ENCODE measurements around the gene STARD6. TPM values are rescaled to one million over a fixed set of nuclear protein-coding genes. Genes with fewer than 3 reads are reported as not detected.

STARD6 gene
- total RNA-seq, 1 donor from 2014 or later = not detected

DNA sequence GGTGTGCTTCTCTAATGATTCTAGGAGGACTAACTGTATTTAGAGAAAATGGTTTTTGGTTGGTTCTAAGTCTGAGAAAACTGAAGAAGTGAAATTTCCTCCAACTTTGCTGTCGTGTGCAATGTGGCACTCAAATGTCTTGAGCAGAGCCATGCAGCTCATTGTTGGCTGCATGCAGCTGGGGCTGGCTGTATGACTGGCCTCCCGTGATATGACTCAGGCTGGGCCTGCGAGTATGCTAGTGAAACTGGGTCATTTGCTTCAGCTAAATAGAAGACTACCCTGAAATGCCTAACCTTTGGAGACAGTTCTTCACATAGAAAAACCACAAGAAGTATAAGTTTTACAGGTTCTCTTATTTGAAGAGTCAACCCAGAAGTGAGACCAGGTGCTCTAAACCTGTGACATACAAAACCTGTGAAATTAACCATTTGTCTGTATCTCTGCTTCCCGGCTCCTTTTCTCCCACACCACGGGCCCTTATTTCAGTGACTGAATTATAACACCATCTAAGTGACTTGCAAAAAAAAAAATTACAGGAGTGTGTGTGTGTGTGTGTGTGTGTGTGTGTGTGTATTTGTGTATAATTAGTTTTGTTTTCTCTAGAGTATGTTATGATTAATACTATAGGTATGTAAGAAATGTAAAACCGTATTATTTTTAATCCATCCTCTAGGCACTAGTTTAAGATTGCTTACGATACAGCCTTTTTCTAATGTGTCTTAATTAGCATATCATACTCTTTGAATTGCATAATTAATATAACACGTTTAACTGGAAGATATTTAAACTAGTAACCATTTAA is 72.5 kb downstream of the STARD6 start:
- H3K27ac ChIP-seq = no peak overlapping the region
- H3K4me1 ChIP-seq = no peaks in the 10 kb centered on the region
- DNase-seq (no peak), ATAC-seq (peak in 1 of 2 donors; percentile 52)
- TF ChIP-seq, protein P1, sequence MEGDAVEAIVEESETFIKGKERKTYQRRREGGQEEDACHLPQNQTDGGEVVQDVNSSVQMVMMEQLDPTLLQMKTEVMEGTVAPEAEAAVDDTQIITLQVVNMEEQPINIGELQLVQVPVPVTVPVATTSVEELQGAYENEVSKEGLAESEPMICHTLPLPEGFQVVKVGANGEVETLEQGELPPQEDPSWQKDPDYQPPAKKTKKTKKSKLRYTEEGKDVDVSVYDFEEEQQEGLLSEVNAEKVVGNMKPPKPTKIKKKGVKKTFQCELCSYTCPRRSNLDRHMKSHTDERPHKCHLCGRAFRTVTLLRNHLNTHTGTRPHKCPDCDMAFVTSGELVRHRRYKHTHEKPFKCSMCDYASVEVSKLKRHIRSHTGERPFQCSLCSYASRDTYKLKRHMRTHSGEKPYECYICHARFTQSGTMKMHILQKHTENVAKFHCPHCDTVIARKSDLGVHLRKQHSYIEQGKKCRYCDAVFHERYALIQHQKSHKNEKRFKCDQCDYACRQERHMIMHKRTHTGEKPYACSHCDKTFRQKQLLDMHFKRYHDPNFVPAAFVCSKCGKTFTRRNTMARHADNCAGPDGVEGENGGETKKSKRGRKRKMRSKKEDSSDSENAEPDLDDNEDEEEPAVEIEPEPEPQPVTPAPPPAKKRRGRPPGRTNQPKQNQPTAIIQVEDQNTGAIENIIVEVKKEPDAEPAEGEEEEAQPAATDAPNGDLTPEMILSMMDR (IDR thresholded peaks at IDR 0.05) = no peak
- intact Hi-C loops (cut with DNase I) = no loop called here
- no peaks in the 10 kb centered on the region for H3K27me3 ChIP-seq (ENCODE audit: low read depth)
- H3K4me3 ChIP-seq = no peak overlapping the region
- H3K9me3 ChIP-seq = no peaks in the 10 kb centered on the region
- peaks cover 62% of the 10 kb centered on the region for H3K36me3 ChIP-seq

DNA sequence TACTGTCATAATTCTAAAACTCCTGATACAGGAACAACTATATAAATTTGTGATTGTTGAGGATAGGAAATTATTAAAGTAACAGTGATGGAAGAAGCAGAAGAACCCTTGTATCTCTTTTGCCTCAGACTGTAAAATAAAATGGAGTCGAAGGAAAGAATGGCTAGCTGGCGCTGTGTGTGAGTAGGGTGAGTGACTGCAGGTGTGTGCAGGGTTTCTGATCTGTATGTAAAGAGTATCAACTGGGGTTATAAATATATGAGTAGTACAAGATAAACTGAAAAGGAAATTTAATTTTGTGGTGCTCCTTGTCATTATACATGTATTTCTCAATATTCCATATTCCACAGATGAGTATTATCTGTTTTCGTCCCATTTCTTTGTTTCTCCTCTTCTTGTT is 73.1 kb downstream of the STARD6 start:
- Histone ChIP-seq H3K9me3 (no peaks in the 10 kb centered on the region), H3K27me3 (ENCODE audit: low read depth) (no peaks in the 10 kb centered on the region), H3K4me3 (no peak overlapping the region), H3K27ac (no peak overlapping the region), H3K36me3 (peaks cover 67% of the 10 kb centered on the region), H3K4me1 (no peaks in the 10 kb centered on the region)
- TF ChIP-seq, protein P1 (IDR thresholded peaks at IDR 0.05) = no peak
- intact Hi-C loops (cut with DNase I) = no loop called here
- ATAC-seq (no peak), DNase-seq (no peak)

DNA sequence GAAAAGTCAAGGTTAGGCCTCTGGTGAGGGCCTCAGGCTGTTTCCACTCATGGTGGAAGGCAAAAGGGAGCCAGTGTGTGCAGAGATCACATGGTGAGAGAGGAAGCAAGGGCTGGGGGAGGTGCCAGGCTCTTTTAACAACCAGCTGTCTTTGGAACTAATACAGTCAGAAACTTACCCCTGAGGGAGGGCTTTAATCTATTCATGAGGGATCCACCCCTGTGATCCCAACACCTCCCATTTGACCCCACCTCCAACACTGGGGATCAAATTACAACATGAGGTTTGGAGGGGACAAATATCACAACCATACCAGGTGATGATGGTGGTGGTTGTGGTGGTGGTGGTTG is 77.5 kb downstream of the STARD6 start:
- no peak overlapping the region for H3K27ac ChIP-seq
- H3K36me3 ChIP-seq = peaks cover 61% of the 10 kb centered on the region
- H3K9me3 ChIP-seq = no peaks in the 10 kb centered on the region
- no peaks in the 10 kb centered on the region for H3K4me1 ChIP-seq
- intact Hi-C loops (cut with DNase I) = no loop called here
- no peak for ATAC-seq
- TF ChIP-seq, protein P1 (IDR thresholded peaks at IDR 0.05) = no peak
- no peaks in the 10 kb centered on the region for H3K27me3 ChIP-seq (ENCODE audit: low read depth)
- H3K4me3 ChIP-seq = no peak overlapping the region
- no peak for DNase-seq

DNA sequence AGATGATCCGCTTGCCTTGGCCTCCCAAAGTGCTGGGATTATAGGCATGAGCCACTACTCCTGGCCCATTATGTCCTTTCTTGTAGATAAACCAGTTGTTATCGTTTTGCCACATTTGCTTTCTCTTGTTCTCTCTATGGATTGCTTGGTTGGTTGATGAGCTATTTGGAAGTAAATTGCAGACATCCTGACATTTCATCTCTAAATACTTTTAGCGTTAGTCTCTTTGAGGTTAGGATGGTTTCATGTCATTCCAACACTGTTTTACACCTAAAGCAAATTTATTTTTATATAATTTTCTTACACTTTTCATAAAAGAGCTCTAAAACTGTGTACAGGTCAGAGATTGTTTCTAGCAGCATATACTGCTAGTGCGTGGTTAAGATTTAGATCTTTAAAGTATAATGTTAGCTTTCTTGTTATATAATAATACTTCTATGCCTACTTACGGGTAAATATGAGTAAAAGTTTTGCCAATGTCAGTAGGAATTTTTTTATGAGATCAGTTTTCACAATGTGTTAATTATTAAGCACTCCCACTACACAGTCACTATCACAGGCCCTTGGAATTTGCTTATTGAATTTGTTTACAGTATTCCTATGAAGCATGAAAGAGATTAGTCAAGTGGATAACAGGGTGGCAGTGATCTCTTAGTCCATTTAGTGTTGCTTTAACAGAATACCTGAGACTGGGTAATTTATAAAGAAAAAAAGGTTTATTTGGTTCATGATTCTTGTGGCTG is 78.0 kb downstream of the STARD6 start:
- intact Hi-C loops (cut with DNase I) = no loop called here

DNA sequence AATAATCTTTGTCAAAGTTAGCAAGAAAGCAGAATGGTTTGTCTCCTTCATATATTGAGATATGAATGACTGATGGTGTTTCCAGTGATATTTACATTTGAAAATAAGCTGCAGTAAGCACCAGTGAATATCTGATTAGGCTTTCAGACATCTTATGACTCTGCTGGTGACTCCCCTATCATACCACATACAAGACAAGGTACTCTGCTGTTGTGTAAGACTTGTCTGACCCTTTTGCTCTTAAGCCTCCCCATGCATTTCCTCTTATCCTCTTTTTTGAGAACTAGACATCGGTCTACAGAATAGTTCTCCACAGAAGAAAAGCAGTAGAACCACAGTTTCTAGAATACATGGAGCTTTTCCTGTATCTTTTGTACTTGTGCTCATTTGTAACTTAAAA is 79.0 kb downstream of the STARD6 start:
- DNase-seq (no peak), ATAC-seq (no peak)
- TF ChIP-seq, protein P1 (IDR thresholded peaks at IDR 0.05) = no peak
- Histone ChIP-seq H3K27ac (no peak overlapping the region), H3K4me1 (no peaks in the 10 kb centered on the region), H3K27me3 (ENCODE audit: low read depth) (no peaks in the 10 kb centered on the region), H3K9me3 (no peaks in the 10 kb centered on the region), H3K36me3 (peaks cover 49% of the 10 kb centered on the region), H3K4me3 (no peak overlapping the region)
- intact Hi-C loops (cut with DNase I) = no loop called here

More for the DNA sequence above, 78.0 kb downstream of the STARD6 start:
- Histone ChIP-seq H3K4me1 (no peaks in the 10 kb centered on the region), H3K36me3 (peaks cover 60% of the 10 kb centered on the region), H3K9me3 (no peaks in the 10 kb centered on the region), H3K4me3 (no peak overlapping the region), H3K27ac (no peak overlapping the region), H3K27me3 (ENCODE audit: low read depth) (no peaks in the 10 kb centered on the region)
- no peak for DNase-seq
- no peak for ATAC-seq
- TF ChIP-seq, protein P1 (IDR thresholded peaks at IDR 0.05) = no peak
